ENCODE data around the gene ESYT1.
"Not testable (repeated sequence)": the region's sequence is repeated elsewhere in the genome, so short reads cannot be mapped to it uniquely, and the experiment has no call there.

ESYT1 gene

GRCh38 chr12:56150563-56150962 is 22.5 kb downstream of the ESYT1 start:
- intact Hi-C loops (cut with DNase I): loop anchor here (5.0 kb wide), 1 partner anchor 33 kb away; the partner anchor contains the start of genes RPL41 and ZC3H10
- DNase-seq: no peak

- DNase-seq: peak in 4 of 10 donors; percentile 25 to 89 (median 64)
- intact Hi-C loops (cut with DNase I): loop anchor here (5.0 kb wide), 1 partner anchor 34 kb away; the partner anchor contains the start of genes RPL41 and ZC3H10
These were observed 23.6 kb downstream of the ESYT1 start for GRCh38 chr12:56151672-56152131.

DNA sequence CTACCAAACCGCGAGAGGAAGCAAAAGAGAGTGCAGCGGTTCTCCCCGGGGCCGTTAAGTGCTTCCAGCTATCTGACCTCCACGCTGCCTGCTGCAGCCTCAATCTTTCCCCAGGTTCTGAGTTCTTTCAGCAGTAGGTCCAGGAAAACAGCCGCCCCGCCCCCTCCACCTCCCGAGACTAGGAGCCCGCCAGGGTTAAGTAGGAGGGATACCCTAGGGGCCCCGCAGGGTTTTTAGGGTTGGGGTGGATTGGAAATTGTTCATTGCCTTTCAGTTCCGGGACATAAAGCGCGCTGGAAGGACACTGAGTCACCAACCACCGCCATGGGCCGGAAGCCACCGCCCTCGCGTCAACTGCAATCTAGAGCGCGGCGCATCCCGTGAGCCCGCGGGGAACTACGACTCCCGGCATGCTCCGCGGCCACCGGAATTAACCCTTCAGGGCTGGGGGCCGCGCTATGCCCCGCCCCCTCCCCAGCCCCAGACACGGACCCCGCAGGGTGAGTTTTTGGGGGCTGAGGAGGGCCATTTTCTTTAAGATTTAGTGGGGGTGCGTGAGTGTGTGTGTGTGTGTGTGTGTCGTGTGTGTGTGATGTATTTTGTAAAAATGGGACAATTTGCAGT is 24.2 kb downstream of the ESYT1 start, which contains the start of gene MYL6B:
TSS of gene MYL6B (plus strand) at position 456 of the 624 bp plus-strand sequence. CDS start 1,332 bp downstream, outside the sequence.
- DNase-seq: peak; percentile 89 to 99 (median 94)
- intact Hi-C loops (cut with DNase I): loop anchor here (5.0 kb wide), 1 partner anchor 35 kb away; the partner anchor contains the start of genes RPL41 and ZC3H10

- peak in 1 of 10 donors; percentile 60 for DNase-seq
- intact Hi-C loops (cut with DNase I): loop anchor here (5.0 kb wide), 1 partner anchor 36 kb away; the partner anchor contains the start of genes RPL41 and ZC3H10
These were observed 24.9 kb downstream of the ESYT1 start for GRCh38 chr12:56152756-56153677.

- DNase-seq: peak in 1 of 10 donors; percentile 59
- intact Hi-C loops (cut with DNase I): loop anchor here (5.0 kb wide), 1 partner anchor 36 kb away; the partner anchor contains the start of genes RPL41 and ZC3H10
These were observed 25.6 kb downstream of the ESYT1 start for GRCh38 chr12:56153678-56154065.

GRCh38 chr12:56154246-56154771 is 26.2 kb downstream of the ESYT1 start:
- peak in 1 of 10 donors; percentile 17 for DNase-seq
- intact Hi-C loops (cut with DNase I): loop anchor here (5.0 kb wide), 1 partner anchor 37 kb away; the partner anchor contains the start of genes RPL41 and ZC3H10

- intact Hi-C loops (cut with DNase I): loop anchor here (5.0 kb wide), 1 partner anchor 38 kb away; the partner anchor contains the start of genes RPL41 and ZC3H10
- DNase-seq: peak in 1 of 10 donors; percentile 24
These were observed 26.8 kb downstream of the ESYT1 start for GRCh38 chr12:56154818-56155217.

DNA sequence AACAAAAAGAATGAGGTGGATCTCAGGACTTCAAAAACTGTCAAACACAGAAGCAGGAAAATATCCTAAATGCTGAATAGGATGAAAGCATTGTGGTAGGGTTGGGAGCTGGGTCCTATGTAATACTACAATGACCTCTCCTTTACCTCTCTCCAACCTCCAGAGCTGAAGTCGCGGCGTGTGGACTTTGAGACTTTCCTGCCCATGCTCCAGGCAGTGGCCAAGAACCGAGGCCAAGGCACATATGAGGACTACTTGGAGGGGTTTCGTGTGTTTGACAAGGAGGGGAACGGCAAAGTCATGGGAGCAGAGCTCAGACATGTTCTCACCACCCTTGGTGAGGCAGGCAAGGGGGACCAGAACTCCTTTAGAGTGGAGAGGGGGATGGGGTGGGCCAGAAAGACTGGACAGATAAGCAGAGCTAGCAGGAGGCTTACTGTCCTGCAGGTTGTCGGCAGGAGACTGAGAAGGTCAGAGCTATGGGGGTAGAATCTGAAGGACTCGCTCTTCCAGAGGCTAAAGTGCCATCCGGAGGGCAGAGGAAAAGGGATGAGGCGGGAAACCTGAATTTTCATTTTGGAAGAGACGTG is 27.3 kb downstream of the ESYT1 start:
- peak in 1 of 10 donors; percentile 20 for DNase-seq
- intact Hi-C loops (cut with DNase I): no loop called here

- intact Hi-C loops (cut with DNase I); DNase-seq: not testable (repeated sequence)
These were observed 28.6 kb downstream of the ESYT1 start for GRCh38 chr12:56156464-56157200.

GRCh38 chr12:56157201-56158028 is 29.3 kb downstream of the ESYT1 start:
- intact Hi-C loops (cut with DNase I): loop anchor here (2.0 kb wide), 1 partner anchor 31 kb away; no protein-coding TSS in a partner anchor
- peak in 8 of 10 donors; percentile 29 to 92 (median 48) for DNase-seq

DNA sequence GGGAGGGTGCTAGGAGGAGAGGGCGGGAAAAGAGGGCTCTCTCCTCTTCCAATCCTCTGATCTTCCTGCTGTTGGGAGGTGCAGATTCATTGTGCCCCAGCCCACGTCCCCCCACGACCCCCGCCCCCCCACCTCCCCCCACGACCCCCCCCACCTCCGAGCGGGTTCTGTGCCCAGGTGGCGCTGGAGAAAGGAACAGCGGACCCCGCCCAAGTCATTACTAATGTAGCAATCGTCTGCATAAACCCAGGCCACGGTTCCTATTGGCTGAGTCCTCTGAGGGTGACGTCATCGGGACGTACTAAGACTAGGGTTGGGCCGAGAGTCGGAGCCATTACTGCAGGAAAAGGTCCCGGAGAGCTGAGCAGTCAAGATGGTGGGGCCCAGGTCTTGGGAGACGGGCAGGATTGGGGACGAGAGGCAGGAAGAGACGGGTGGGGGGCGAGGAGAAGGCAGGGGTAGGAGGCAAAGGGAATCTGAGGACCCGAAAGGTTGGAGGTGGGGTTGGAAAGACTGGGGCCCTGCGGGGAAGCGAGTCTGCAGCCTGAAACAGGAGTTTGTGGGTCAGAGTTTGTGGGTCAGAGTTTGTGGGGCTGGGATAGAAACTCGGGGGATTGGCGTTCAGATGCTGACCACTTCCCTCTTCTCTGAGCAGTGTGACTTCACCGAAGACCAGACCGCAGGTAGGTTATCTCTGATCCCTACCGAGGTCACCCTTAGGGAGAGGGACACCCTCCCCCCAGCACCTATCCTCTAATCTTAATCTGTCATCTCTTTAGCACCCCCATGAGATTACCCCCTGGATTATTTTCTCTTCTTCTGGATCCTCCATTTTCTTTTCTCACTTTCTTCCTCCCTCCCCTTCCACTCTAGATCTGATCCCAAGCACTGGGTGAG is 30.2 kb downstream of the ESYT1 start, which contains the start of gene MYL6:
TSS of gene MYL6 (plus strand) at position 331 of the 897 bp plus-strand sequence. CDS start at position 374, 43 bp downstream.
- intact Hi-C loops (cut with DNase I): loop anchor here (2.0 kb wide), 1 partner anchor 31 kb away; no protein-coding TSS in a partner anchor
- peak; percentile 93 to 99 (median 96) for DNase-seq

DNA sequence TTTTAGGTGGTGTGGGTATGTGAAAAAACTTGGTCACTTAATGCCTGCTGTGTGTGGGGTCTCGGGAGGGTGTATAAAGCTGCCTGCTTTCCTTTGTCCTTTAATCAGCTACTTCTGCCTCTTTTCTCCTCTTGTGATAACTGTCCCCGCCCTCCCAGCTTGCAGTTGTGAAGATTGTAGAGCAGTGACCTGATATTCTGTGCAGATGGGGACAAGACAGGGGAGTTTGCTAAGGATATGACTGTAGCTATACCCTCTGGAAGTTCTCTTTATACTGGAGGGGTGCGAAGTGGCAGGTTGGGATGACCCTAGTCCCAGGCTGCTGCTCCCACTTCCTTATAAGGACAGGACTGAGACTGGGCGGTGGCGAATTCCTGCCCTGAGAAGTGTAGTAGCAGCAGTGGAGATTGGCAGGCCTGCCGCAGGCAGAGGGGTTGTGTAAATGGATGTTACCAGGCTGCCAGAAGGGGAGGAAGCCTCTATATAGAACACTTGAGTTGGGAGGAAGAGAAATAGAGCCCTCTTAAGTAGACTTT is 30.9 kb downstream of the ESYT1 start:
- intact Hi-C loops (cut with DNase I): loop anchor here (2.0 kb wide), 1 partner anchor 32 kb away; no protein-coding TSS in a partner anchor

DNA sequence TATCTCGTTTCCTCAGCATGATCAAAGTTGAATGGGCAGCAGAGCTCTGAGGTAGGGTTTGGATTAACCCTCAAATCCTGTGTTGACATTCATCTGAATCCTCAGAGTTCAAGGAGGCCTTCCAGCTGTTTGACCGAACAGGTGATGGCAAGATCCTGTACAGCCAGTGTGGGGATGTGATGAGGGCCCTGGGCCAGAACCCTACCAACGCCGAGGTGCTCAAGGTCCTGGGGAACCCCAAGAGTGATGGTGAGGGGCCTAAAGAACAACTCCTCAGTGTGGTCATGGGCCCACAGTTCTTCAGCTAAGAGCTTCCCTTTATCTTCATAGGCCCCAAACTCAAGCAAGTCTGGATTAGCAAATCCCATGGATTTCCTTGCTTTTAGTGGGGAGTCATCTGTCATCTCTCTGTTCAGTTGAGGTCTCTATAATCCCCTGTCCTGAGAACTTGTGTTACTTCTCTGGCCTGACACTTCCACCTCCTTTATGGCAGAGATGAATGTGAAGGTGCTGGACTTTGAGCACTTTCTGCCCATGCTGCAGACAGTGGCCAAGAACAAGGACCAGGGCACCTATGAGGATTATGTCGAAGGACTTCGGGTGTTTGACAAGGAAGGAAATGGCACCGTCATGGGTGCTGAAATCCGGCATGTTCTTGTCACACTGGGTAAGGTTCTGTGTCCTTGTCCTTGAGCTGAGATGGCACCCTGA is 31.6 kb downstream of the ESYT1 start:
- intact Hi-C loops (cut with DNase I): loop anchor here (2.0 kb wide), 1 partner anchor 33 kb away; no protein-coding TSS in a partner anchor
- no peak for DNase-seq

More for the DNA sequence above, 30.9 kb downstream of the ESYT1 start:
- peak in 6 of 10 donors; percentile 38 to 91 (median 62) for DNase-seq

- DNase-seq: no peak
- intact Hi-C loops (cut with DNase I): no loop called here
These were observed 32.2 kb downstream of the ESYT1 start for GRCh38 chr12:56160193-56160763.

GRCh38 chr12:56160894-56161689 is 33.0 kb downstream of the ESYT1 start:
- no peak for DNase-seq
- intact Hi-C loops (cut with DNase I): no loop called here
